Dedifferentiated amniotic fluid mesenchymal stem cell (primary cell): ENCODE measurements around the gene ACADM.
"Not testable (repeated sequence)": the region's sequence is repeated elsewhere in the genome, so short reads cannot be mapped to it uniquely, and the experiment has no call there.

Source experiments
- DNase-seq: peaks from one replicate; pipeline ENCODE4 v3.0.0-alpha.2; 2016; ENCODE audit errors: extremely low spot score

ACADM gene

GRCh38 chr1:75736016-75736415 is 11.5 kb downstream of the ACADM start:
- no peak for DNase-seq

- DNase-seq: no peak
These were observed 17.6 kb downstream of the ACADM start for GRCh38 chr1:75742047-75742625.

GRCh38 chr1:75745276-75745675 is 20.8 kb downstream of the ACADM start:
- no peak for DNase-seq

- not testable (repeated sequence) for DNase-seq
These were observed 32.7 kb downstream of the ACADM start for GRCh38 chr1:75757210-75757609.

GRCh38 chr1:75758543-75758942 is 34.0 kb downstream of the ACADM start:
- DNase-seq: not testable (repeated sequence)

- DNase-seq: no peak
These were observed 39.6 kb downstream of the ACADM start for GRCh38 chr1:75764057-75764655.

- DNase-seq: peak; percentile 82
These were observed 41.3 kb downstream of the ACADM start for GRCh38 chr1:75765697-75766355.

GRCh38 chr1:75768016-75768415 is 43.5 kb downstream of the ACADM start:
- no peak for DNase-seq

GRCh38 chr1:75770761-75771160 is 46.3 kb downstream of the ACADM start:
- DNase-seq: no peak

GRCh38 chr1:75771978-75772377 is 47.5 kb downstream of the ACADM start:
- no peak for DNase-seq

- DNase-seq: not testable (repeated sequence)
These were observed 53.3 kb downstream of the ACADM start for GRCh38 chr1:75777812-75778211.

GRCh38 chr1:75778694-75779093 is 54.2 kb downstream of the ACADM start:
- not testable (repeated sequence) for DNase-seq

- DNase-seq: not testable (repeated sequence)
These were observed 55.7 kb downstream of the ACADM start for GRCh38 chr1:75780183-75780582.

- not testable (repeated sequence) for DNase-seq
These were observed 59.4 kb downstream of the ACADM start for GRCh38 chr1:75783920-75784319.

GRCh38 chr1:75785320-75785982 is 60.9 kb downstream of the ACADM start:
- DNase-seq: no peak

- peak; percentile 94 for DNase-seq
These were observed 61.7 kb downstream of the ACADM start, which contains the start of gene RABGGTB for GRCh38 chr1:75785983-75786853. RABGGTB (plus strand) TSS chr1:75786256; CDS start chr1:75786272, 16 bp downstream.

- no peak for DNase-seq
These were observed 62.5 kb downstream of the ACADM start for GRCh38 chr1:75786901-75787493.

GRCh38 chr1:75787524-75787923 is 63.0 kb downstream of the ACADM start:
- DNase-seq: no peak

GRCh38 chr1:75789988-75790387 is 65.5 kb downstream of the ACADM start:
- no peak for DNase-seq

GRCh38 chr1:75791022-75791421 is 66.5 kb downstream of the ACADM start:
- no peak for DNase-seq

- DNase-seq: no peak
These were observed 67.6 kb downstream of the ACADM start for GRCh38 chr1:75792091-75792490.
